ENCODE measurements around the gene EFNB3. TPM values are rescaled to one million over a fixed set of nuclear protein-coding genes. Genes with fewer than 3 reads are reported as not detected.

Gene EFNB3
- total and polyA plus RNA-seq, 2 of the 13 experiments (the other 11 are each of a cell fraction or from before 2014, with no cell fraction given): 0.07 to 0.25 TPM

- TF ChIP-seq TFAP4 (IDR thresholded peaks at IDR 0.05; ENCODE audit: borderline replicate concordance, low read depth) (no peak), MLX (CRISPR knock-in tag; IDR thresholded peaks at IDR 0.05) (no peak), HCFC1 (IDR thresholded peaks at IDR 0.05; ENCODE audit: low read depth, low read length) (0 out of 2 replicates have a peak, but pooled peaks have one; percentile 40), CERS6 (CRISPR knock-in tag; IDR thresholded peaks at IDR 0.05) (no peak), EZH2 (conservative IDR thresholded peaks at IDR 0.05; ENCODE audit: low read depth, low read length) (no peak), HNF1A (IDR thresholded peaks at IDR 0.05; ENCODE audit: low read depth) (no peak; the same call in 1 of the 2 replicates), HNF1A (CRISPR knock-in tag; IDR thresholded peaks at IDR 0.05; ENCODE audit: borderline replicate concordance) (0 out of 2 replicates have a peak, but pooled peaks have one; percentile 17), SPEN (CRISPR knock-in tag; IDR thresholded peaks at IDR 0.05; ENCODE audit: low read depth) (no peak; the same call in none of the 2 replicates), GFI1 (CRISPR knock-in tag; IDR thresholded peaks at IDR 0.05; ENCODE audit: borderline replicate concordance) (no peak), IKZF5 (CRISPR knock-in tag; IDR thresholded peaks at IDR 0.05) (0 out of 2 replicates have a peak, but pooled peaks have one; percentile 27), ZNF776 (CRISPR knock-in tag; IDR thresholded peaks at IDR 0.05) (0 out of 2 replicates have a peak, but pooled peaks have one; percentile 8), HBP1 (CRISPR knock-in tag; IDR thresholded peaks at IDR 0.05; ENCODE audit: low read depth) (no peak; the same call in 1 of the 2 replicates), FUBP1 (CRISPR knock-in tag; IDR thresholded peaks at IDR 0.05; ENCODE audit: borderline replicate concordance) (no peak), CBX2 (IDR thresholded peaks at IDR 0.05; ENCODE audit: low read depth, low read length) (no peak), CBX2 (CRISPR knock-in tag; IDR thresholded peaks at IDR 0.05; ENCODE audit: low read depth) (no peak), ZNF3 (CRISPR knock-in tag; IDR thresholded peaks at IDR 0.05) (no peak), ZNF10 (CRISPR knock-in tag; IDR thresholded peaks at IDR 0.05; ENCODE audit: borderline replicate concordance, low read depth) (no peak)
Measured at GRCh38 chr17:7686222-7687071, 18.6 kb upstream of the EFNB3 start (continued).

Measured in HepG2 (cell line).